Prostate gland (tissue), 2 donors: ENCODE measurements around the gene RER1.

ENCODE experiments used
- POLR2A ChIP-seq: fragments of 450-650 bp; IDR thresholded peaks from one replicate; pipeline ENCODE4 v1.6.1; 2016; ENCODE audit warnings: antibody characterized with exemption, mild to moderate bottlenecking
- POLR2AphosphoS5 ChIP-seq: sonication (generic); formaldehyde crosslinking; IDR thresholded peaks from one replicate; pipeline ENCODE4 v1.6.1; 2017; ENCODE audit warnings: antibody characterized with exemption
- TF ChIP-seq, protein P1 (sequence below), 4 experiments: fragments of 200-600 bp in 2 of 4; fragments of 450-650 bp in 2 of 4; sonication (generic) in 2 of 4; IDR thresholded peaks; 1 replicate in 3 of 4; 2 replicates in 1 of 4; pipeline ENCODE4 v1.5.1; 2016 to 2019; ENCODE audit warnings: antibody characterized with exemption in 4 of 4, mild to moderate bottlenecking in 2 of 4, moderate library complexity in 2 of 4

- TF ChIP-seq, protein P1, sequence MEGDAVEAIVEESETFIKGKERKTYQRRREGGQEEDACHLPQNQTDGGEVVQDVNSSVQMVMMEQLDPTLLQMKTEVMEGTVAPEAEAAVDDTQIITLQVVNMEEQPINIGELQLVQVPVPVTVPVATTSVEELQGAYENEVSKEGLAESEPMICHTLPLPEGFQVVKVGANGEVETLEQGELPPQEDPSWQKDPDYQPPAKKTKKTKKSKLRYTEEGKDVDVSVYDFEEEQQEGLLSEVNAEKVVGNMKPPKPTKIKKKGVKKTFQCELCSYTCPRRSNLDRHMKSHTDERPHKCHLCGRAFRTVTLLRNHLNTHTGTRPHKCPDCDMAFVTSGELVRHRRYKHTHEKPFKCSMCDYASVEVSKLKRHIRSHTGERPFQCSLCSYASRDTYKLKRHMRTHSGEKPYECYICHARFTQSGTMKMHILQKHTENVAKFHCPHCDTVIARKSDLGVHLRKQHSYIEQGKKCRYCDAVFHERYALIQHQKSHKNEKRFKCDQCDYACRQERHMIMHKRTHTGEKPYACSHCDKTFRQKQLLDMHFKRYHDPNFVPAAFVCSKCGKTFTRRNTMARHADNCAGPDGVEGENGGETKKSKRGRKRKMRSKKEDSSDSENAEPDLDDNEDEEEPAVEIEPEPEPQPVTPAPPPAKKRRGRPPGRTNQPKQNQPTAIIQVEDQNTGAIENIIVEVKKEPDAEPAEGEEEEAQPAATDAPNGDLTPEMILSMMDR (IDR thresholded peaks at IDR 0.05): no peak
- TF ChIP-seq POLR2A (no peak), POLR2AphosphoS5 (no peak)
Observed at GRCh38 chr1:2446394-2446793, 54.8 kb downstream of the RER1 start.
